Measurements from ENCODE around the gene TOGARAM2.

TOGARAM2 gene

DNA sequence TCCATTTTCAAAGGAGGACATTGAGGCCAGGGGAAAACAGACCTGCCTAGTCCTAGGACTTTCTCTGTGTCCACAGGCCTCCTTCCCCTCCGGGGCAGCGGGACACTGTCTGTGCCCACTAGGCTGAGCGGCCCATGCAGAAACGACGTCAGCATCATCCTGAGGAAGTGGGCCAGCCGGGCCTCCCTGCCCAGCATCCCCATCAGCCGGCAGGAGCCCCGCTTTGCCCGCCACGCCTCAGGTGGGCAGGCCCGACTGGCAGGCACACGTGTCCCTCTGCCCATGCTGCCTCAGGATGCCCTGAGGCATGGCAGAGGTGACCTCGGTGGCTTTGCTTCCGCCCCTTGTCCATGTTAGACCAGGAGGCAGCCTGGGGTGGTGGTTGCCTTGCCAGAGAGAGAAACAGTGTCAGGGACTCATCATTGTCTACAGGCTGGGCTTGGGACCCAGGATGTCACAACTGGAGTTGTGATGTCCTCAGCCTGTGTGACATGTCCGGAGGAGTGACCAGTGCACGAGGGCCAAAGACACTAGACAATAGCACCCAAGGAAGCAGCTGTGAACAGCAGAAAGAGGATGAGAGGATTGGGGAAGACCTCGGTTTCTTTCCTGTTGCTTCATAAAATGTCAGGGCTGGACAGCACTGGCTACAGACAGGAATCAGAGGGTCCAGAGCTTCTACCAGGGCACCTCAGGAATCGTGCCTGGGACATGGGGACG is 36.8 kb downstream of the TOGARAM2 start:
- DNase-seq (ENCODE audit: low read depth in 1 of 2, low spot score in 1 of 2): no peak

DNA sequence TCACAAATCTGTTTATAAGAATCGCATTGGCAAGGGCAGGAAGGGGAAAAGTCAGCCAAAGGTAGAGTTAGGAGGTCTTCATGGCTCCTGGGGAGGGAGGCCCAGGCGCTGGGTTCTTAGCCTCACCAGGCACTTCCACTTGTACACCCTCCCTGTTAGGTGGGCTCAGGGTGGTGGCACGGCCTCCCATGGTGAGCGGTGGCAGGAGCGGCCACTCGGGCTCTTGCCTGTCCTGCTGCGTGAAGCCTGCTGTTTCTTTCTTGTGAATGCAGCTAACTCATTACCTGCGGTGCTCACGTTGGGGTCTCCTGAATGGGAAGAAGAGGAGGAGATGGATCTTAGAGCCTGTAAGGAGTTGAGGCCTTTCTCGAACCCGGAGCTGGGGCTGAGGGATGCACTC is 40.8 kb downstream of the TOGARAM2 start:
- no peak for DNase-seq (ENCODE audit: low read depth in 1 of 2, low spot score in 1 of 2)

DNA sequence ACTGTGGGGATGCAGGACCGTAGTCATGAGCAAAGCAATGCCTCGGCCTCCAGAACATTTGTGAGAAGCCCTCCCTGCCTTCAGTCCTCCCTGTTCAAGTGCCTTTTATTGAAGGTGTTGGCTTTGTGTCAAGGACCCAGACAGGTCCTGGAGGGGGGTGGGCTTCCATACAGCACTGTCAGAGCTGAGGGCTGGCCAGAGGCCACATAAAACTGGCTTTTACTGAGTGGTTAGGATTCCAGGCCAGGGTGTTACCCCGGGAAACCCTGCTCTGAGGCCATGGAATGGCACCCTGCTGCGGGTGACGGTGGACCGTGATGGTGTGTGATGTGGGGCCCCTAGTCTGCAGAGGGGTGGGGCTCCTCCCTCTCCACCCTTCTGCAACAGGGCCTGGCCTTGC is 41.6 kb downstream of the TOGARAM2 start:
- DNase-seq (ENCODE audit: low read depth in 1 of 2, low spot score in 1 of 2): no peak

DNA sequence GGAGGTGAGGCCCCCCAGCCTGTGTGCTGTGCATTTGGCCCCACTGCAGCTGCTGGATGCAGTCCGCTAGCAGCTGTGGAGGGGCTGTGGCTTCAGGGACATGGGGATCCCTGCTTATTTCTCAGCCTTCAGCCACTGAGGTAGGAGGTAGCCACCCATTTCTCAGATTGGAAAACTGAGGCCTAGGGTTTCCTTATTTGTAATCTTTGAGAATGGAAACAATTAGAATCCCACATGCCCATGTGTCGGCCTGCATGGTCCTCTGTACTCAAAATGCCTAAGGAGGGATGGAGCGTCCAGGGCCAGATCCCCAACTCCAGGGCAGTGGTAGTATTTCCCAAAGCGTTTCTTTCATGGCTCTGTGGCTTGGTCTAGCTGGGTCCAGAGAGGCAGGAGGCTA is 42.1 kb downstream of the TOGARAM2 start:
- DNase-seq (ENCODE audit: low read depth in 1 of 2, low spot score in 1 of 2): no peak

DNA sequence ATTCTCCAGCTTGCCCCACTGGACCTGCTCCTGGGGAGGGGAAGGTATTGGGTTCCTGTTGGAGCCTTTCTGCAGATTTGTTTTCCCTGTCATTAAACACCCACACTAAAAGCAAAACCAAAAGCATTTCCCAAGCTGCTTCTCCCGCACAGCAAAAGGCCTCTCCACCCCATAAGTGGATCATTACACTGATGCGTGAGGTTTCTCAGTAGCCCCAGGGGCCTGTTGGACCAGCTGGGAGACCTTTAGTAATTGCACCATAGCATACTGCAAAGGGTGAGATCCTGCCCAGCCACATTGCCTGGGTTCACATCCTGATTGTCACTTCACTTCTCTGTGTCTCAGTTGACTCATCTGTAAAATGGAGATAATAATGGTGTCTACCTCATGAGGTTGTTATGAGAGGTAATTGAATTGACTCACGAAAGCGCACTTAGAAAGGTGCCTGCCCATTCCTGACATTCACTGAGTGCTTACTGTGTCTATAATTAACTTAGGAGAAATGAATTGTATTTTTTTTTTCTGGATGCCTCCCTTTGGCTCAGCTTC is 43.9 kb downstream of the TOGARAM2 start:
- DNase-seq (ENCODE audit: low read depth in 1 of 2, low spot score in 1 of 2): no peak

DNA sequence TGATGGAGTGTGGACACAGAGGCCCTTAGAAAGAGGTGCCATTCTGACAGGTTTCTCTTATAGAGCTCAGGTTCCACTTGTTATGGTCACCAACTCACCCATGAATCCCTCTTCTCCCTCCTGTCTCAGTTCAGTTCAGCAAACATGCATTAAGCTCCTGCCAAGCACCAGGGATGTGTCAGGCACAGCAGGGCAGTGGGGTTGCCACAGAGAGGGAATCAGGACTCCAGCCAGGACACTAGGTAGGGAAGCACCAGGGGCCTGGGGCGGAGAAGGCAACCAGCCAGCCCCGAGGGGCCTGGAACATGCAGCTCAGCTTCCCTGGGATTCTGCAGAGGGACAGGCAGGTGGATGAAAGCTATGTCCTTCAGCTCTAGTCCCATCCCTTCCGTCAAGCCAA is 44.6 kb downstream of the TOGARAM2 start:
- DNase-seq (ENCODE audit: low read depth in 1 of 2, low spot score in 1 of 2): no peak

DNA sequence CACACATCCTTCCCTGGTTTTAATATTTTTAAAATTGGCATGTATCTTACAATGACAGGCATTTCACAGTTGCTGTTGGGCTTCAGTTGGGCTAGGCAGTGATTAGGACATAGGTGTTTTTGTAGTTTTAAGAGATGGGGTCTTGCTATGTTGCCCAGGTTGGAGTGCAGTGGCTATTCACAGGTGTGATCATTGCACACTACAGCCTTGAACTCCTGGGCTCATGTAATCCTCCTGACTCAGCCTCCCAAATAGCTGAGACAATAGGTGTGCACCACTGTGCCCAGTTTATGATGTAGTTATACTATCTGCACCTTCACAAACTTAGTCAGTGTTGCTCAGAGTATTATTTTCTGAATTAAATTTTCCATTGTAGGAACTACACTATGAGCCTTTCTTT is 49.9 kb downstream of the TOGARAM2 start:
- no peak for DNase-seq (ENCODE audit: low read depth in 1 of 2, low spot score in 1 of 2)

DNA sequence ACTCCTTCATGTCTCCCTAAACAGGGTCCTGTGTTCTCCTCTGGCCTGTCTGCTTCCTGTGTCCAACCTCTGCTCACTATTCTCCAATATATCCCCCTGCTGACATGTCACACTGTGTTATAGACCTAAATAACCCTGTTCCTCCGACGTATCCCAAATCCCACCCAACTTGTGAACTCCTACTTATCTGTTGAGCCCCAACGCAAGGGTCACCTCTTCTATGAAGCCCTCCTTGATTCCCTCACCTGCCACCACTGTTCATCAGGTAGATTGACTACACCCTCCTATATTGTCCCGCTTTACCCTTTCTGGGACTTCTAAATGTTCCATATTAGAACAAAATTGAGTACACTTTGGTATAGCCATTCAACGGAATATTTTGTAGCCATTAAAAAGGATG is 51.1 kb downstream of the TOGARAM2 start:
- DNase-seq (ENCODE audit: low read depth in 1 of 2, low spot score in 1 of 2): no peak

DNA sequence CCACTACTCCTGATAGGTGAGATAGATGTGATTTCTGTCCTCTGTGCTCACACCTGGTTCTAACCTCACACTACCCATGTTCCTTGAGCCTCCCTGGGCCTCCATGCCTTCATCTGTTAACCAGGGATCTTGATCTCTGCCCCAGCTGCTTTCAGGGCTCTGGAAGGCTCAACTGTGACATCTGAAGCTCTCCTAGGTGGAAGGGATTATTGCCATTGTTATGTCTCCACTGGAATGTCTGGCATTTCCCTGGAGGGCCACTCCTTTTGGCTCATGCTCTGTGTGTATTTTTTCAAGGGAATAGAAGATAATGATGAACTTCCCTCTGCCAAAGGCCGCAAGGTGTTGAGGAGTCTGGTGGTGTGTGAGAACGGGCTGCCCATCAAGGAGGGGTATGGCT is 52.1 kb downstream of the TOGARAM2 start:
- no peak for DNase-seq (ENCODE audit: low read depth in 1 of 2, low spot score in 1 of 2)

DNA sequence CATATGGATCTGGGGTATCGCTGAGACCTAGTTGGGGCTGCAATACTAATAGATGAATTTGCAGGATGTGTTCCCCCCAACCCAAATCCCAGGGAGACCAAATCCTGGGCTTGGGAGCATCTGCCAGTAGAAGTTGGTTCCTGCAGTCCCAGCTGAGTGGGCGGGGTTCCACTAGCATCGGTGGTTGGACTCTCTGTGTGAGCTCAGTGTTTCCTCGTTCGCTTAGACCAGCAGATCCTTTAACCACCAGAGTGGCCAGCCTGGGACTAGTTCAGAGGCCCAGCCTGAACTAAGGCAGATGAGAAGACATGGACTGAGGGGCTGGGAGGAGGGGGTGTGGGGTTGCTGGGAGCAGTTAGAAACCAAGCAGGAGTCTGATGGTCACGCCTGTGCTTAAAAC is 52.6 kb downstream of the TOGARAM2 start:
- DNase-seq (ENCODE audit: low read depth in 1 of 2, low spot score in 1 of 2): no peak

DNA sequence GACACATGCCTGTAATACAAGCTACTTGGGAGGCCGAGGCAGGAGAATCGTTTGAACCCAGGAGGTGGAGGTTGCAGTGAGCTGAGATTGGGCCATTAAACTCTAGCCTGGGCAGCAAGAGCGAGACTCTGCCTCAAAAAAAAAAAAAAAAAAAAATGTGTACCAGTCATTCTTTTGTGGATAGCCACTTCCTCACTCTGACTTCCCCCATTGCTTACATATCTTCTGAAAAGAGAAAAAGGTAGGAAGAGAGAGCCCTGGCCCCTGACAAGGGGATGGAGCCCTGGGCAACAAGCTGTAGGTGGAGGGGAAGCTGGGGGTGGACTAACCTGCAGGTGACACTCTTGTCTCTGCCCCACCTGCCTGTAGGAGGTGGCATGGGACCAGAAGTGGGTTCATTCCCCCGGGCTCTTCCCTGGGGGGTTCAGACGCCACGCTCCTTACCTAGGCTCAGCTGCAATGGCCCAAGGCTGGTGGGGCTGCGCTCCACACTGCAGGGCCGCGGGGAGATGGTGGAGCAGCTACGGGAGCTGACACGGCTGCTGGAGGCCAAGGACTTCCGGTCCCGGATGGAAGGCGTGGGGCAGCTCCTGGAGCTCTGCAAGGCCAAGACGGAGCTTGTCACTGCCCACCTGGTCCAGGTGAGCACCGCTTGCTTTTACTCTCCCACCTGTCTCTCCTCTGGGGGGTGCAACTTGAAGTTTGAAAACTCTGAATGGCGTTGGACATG is 54.1 kb downstream of the TOGARAM2 start:
- no peak for DNase-seq (ENCODE audit: low read depth in 1 of 2, low spot score in 1 of 2)

DNA sequence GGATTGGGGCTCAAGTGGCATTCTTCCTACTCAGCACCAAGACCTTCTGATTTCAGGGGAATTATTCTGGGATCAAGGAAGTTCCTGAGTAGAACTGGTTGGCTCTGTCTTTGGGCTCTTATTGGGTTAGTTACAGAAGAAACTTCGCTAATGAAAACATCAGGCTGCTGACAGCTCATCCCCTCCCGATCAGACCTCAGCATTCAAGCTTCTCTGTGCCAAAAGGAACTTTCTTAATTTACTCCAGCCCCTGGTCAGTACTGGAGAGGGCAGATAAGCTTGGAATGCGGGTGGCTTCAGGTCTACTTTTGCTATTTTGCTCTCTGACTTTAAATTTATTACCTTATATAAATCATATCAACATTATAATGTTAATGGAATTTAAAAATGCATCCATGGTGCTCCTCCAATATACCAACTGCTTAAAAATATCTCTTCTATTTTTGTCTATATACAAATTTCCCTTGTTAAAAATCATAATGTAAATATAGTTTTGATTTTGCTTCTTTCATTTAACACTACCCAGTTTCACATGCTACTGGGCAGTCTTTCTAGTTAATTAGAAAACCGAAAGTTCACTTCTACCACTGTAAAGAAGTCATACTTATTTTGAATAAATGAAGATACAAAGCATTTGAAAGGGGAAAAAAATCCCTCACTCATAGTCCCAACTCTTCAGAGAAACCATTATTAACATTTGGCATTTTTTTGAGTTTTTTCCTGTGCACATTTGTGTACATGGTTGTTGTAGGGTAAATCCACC is 58.8 kb downstream of the TOGARAM2 start:
- DNase-seq (ENCODE audit: low read depth in 1 of 2, low spot score in 1 of 2): no peak

DNA sequence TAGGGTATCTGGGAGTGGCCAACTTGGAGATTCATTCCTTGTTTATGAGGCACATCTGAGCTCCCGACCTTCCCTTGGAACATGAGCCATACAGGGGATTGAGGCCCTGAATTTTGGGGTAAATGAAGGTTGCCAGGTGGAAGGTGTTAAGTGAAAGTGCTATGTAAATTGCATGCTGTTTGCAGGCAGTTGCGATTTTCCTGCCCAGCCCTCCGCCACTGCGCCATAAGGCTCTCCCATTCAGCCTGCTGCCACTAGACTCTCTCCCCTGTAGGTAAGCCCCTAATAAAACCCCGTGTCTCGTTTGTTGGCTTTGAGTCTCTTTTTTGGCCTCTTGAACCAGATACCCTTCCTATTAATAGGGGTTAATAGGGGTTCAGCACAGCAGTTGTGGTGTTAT is 59.5 kb downstream of the TOGARAM2 start:
- no peak for DNase-seq (ENCODE audit: low read depth in 1 of 2, low spot score in 1 of 2)

DNA sequence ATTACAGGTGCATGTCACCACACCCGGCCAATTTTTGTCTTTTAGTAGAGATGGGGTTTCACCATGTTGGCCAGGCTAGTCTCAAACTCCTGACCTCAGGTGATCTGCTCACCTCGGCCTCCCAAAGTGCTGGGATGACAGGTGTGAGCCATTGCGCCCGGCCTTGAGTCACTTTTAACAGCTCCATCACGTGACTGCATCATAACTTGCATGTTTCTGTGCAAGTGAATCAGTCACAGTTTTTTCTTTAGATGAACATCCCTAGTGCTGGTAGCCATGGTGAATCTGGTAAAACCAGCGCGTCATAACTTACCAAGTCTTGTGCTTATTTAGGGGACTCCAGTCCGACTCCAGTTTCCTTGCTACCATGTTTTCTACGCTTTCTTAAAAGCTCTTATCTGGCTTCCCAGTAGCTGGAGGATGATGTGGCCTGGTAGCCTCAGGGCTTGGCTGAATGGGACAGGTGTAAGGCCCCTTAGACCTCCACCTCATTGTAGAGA is 60.1 kb downstream of the TOGARAM2 start:
- DNase-seq (ENCODE audit: low read depth in 1 of 2, low spot score in 1 of 2): no peak

DNA sequence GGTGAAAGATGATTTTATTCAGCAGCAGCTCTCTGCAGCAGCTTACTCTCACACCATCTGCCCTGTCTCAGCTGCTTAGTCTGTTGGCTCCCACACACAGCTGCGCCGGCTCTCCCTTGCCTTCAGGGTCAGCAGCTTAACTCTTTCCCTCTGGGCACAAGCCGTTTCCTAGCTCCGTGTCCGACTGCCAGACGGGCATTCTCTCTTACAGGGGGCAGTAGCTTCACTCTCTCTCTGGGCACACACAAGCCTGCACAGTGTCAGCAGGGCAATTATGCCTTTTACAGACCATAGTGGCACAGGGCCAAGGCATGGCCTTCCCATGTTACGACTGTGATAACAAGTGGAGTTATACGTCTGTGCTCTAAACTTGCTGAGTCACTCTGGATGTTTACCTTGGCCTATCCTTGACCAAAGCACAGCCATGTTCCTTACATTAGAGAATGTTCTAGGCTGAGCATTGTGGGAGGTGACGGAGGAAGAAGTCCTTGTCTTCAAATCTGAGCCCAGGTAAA is 61.5 kb downstream of the TOGARAM2 start:
- DNase-seq (ENCODE audit: low read depth in 1 of 2, low spot score in 1 of 2): no peak

DNA sequence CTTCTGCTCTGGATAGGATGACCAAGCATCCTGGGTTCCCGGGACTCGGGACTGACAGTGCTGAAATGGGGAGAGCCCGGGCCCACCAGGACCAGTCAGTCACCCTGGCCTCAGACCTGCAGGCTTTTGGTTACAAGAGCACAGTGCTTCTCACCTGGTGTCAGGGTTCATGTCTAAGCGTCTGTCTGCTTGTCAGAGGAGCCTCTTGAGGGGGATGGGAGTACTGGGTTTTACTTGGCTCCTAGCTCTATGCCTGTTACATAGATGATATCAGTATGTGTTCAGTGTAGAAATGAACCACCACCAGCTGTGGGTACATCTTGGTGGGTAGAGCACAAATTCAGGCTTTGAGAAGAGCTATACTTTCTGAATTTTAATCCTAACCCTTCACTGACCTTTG is 63.4 kb downstream of the TOGARAM2 start:
- no peak for DNase-seq (ENCODE audit: low read depth in 1 of 2, low spot score in 1 of 2)

DNA sequence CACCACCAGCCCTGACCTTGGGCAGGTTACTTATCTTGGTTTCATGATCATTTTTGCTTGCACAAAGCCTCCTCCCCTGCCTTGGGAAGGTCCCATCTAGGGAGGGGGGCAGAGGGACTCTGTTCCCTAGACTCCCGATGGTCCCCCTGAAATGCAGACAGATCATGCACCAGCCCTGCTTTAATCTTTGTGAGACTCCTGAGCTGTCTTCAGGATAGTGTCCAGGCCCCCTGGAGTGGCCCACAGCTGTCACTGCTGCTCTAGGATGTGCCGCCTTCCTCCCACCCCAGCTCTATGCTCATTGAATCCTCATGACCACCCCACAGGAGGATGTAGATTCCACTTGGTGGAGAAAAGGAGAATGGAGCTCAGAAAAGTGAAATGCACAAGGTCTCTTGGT is 65.2 kb downstream of the TOGARAM2 start:
- DNase-seq (ENCODE audit: low read depth in 1 of 2, low spot score in 1 of 2): no peak

DNA sequence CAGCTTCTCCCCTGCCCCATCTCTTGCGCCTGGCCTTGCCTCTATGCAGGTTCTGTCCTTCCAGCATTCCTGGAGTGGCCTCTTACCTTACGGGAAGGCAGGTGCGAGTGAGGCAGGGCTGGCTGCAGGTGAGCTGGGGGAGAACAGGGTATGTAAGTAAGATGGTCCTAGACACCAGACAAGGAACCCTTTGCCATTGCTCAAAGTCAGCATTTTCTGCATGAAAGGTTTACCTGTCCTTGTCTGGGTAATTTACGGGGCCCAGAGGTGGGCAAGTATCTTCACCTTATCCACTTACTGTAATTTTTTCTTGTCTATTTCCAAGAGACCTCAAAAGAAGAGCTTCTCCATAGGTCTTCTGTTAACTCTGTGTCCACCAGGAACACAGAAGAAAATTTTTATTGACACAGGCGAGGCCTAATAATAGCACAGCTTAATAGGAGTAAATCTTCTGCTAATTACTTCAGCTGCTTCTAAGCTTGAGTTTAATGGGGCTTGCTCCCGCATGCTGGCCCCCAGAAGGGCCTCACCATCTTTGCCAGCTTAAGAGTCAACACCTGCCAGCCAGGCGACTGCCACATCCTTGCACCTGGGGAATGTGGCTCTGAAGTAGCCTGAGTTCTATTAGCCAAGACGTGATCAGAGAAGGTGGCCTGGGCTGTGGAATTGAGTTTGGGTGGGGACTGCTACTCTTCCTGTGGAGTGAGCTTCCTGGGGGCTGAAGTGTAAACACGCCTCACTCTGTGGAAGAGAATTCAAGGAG is 66.2 kb downstream of the TOGARAM2 start:
- DNase-seq (ENCODE audit: low read depth in 1 of 2, low spot score in 1 of 2): no peak

DNA sequence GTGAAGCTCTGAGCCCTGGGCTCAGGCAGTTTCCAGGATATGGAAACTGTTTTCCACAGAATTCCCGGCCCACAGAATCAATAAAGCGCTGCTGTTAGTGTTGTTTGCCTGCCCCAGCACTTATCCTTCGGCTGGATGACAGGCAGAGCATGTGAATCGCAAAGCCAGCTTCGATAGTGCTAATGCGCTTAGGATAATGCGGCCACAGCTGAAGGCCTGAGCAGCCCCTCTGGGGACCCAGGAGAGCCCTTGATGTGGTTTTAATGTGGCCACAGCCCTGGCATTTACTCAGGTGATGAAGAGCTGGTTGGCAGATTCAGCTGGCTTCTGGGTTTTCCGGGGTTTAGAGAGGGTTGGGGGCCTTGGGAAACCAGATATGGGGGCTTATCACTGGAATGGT is 69.5 kb downstream of the TOGARAM2 start:
- no peak for DNase-seq (ENCODE audit: low read depth in 1 of 2, low spot score in 1 of 2)

DNA sequence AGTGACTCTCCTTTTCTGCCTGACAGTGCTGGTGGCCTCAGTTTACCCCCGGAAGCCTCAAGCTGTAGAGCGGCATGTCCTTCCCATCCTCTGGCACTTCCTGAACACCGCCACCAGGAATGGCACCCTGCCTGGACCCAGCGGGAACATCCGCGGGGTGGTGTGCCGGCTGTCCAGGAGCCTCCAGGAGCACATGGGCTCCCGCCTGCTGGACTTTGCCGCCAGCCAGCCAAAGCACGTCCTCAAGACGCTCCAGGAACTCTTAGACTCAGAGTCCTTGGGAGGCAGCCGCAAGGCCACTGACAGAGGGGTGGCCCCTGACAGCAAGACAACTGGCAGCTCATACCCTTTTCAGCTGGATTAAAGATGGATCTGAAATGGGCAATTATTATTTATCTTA is 70.6 kb downstream of the TOGARAM2 start:
- DNase-seq (ENCODE audit: low read depth in 1 of 2, low spot score in 1 of 2): no peak

DNA sequence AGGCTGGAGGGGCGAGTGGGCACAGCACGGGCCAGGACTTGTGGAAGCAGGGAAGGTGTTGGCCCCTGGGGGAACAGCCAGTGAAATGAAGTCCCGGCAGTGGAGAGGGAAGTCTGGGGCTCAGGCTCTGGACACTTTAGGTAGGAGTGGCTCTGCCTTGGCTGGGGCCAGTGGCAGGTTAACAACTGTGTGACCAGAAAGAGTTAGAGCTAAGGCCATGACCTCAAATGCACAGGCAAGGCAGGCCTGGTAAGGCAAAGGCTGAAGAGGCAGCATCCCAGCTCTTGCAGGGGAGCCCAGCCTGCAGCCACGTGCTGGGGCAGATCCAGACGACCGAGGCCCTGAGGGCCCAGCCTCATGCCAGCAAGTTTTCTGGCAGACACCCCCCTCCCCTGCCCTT is 71.7 kb downstream of the TOGARAM2 start:
- DNase-seq (ENCODE audit: low read depth in 1 of 2, low spot score in 1 of 2): no peak

Data from stimulated activated CD4-positive, alpha-beta T cell treated with anti-CD3 and anti-CD28 coated beads, Interleukin-15, amount 100 ng/mL, for 1 hour (primary cell).